GM19035 (cell line): ENCODE data around the gene IDI2.
"Not testable (repeated sequence)": the region's sequence is repeated elsewhere in the genome, so short reads cannot be mapped to it uniquely, and the experiment has no call there.

ENCODE experiments used
- ATAC-seq: cut with Tn5 transposase; IDR thresholded peaks from one replicate; pipeline ENCODE4 v1.9.1; 2021; ENCODE audit not compliant: unreplicated experiment

The IDI2 gene

GRCh38 chr10:1048349-1048731, 22.7 kb upstream of the IDI2 start:
- ATAC-seq: no peak

GRCh38 chr10:1047937-1048336, 22.3 kb upstream of the IDI2 start:
- no peak for ATAC-seq

- ATAC-seq: no peak
Observed at GRCh38 chr10:1045415-1045814, 19.8 kb upstream of the IDI2 start.

GRCh38 chr10:1044964-1045363, 19.3 kb upstream of the IDI2 start:
- ATAC-seq: no peak

GRCh38 chr10:1044146-1044545, 18.5 kb upstream of the IDI2 start:
- no peak for ATAC-seq

- ATAC-seq: peak; percentile 53
Observed at GRCh38 chr10:1043532-1043995, 17.9 kb upstream of the IDI2 start.

GRCh38 chr10:1041514-1041913, 15.9 kb upstream of the IDI2 start:
- no peak for ATAC-seq

GRCh38 chr10:1040133-1040532, 14.5 kb upstream of the IDI2 start:
- no peak for ATAC-seq

- not testable (repeated sequence) for ATAC-seq
Observed at GRCh38 chr10:1038769-1039168, 13.1 kb upstream of the IDI2 start.

GRCh38 chr10:1037098-1037497, 11.4 kb upstream of the IDI2 start:
- ATAC-seq: no peak

- ATAC-seq: no peak
Observed at GRCh38 chr10:1036341-1036791, 10.7 kb upstream of the IDI2 start.

- ATAC-seq: no peak
Observed at GRCh38 chr10:1035201-1035600, 9.5 kb upstream of the IDI2 start.

- ATAC-seq: no peak
Observed at GRCh38 chr10:1034758-1035157, 9.1 kb upstream of the IDI2 start.

GRCh38 chr10:1033601-1034000, 7.9 kb upstream of the IDI2 start:
- no peak for ATAC-seq

- no peak for ATAC-seq
Observed at GRCh38 chr10:1029838-1030237, 4.2 kb upstream of the IDI2 start.

- ATAC-seq: no peak
Observed at GRCh38 chr10:1026578-1026977, 919 bp upstream of the IDI2 start.

- no peak for ATAC-seq
Observed at GRCh38 chr10:1024103-1024502, 1.6 kb downstream of the IDI2 start.

GRCh38 chr10:1022413-1022812, 3.2 kb downstream of the IDI2 start:
- no peak for ATAC-seq

- no peak for ATAC-seq
Observed at GRCh38 chr10:1020958-1021357, 4.7 kb downstream of the IDI2 start.

GRCh38 chr10:1020460-1020859, 5.2 kb downstream of the IDI2 start:
- no peak for ATAC-seq

- no peak for ATAC-seq
Observed at GRCh38 chr10:1019362-1019761, 6.3 kb downstream of the IDI2 start.

GRCh38 chr10:1015688-1016087, 10.0 kb downstream of the IDI2 start:
- no peak for ATAC-seq

GRCh38 chr10:1011696-1012095, 14.0 kb downstream of the IDI2 start:
- no peak for ATAC-seq

GRCh38 chr10:1010703-1011102, 15.0 kb downstream of the IDI2 start:
- ATAC-seq: no peak
